ENCODE results near the gene MEPCE.
A peak's percentile ranks its signal among the peaks of the same experiment; 100 is the strongest.

The MEPCE gene

GRCh38 chr7:100466653-100467605, 37.3 kb downstream of the MEPCE start:
- DNase-seq (ENCODE audit: low spot score) = no peak
- POLR2A ChIA-PET (ENCODE audit: low non-redundant PET) = no interaction called here
- CTCF ChIA-PET = interaction anchor here (0.7 to 1.9 kb wide), 3 partner anchors 11 to 97 kb away, joined by 3 to 7 read pairs (median 6); no protein-coding TSS in a partner anchor
- H3K27ac ChIP-seq = peak overlapping the region; percentile 67
- no peak for TF ChIP-seq CTCF (conservative IDR thresholded peaks at IDR 0.05; ENCODE audit: low read depth)

- no peak for DNase-seq (ENCODE audit: low spot score)
- peak overlapping the region; percentile 67 for H3K27ac ChIP-seq
- ChIA-PET CTCF (interaction anchor here (0.6 to 1.3 kb wide), 3 partner anchors 12 to 92 kb away, joined by 3 to 8 read pairs (median 3); no protein-coding TSS in a partner anchor), POLR2A (ENCODE audit: low non-redundant PET) (no interaction called here)
- no peak for TF ChIP-seq CTCF (conservative IDR thresholded peaks at IDR 0.05; ENCODE audit: low read depth)
These were observed 38.2 kb downstream of the MEPCE start for GRCh38 chr7:100467638-100468373.

GRCh38 chr7:100469227-100470044, 39.8 kb downstream of the MEPCE start:
- ChIA-PET POLR2A (ENCODE audit: low non-redundant PET) (interaction anchor here (0.6 to 0.7 kb wide), 2 partner anchors 14 to 90 kb away, joined by 3 to 6 read pairs; no protein-coding TSS in a partner anchor), CTCF (interaction anchor here (0.5 to 3.0 kb wide), 17 partner anchors 9 to 618 kb away, joined by 3 to 32 read pairs (median 3); no protein-coding TSS in a partner anchor)
- peak; percentile 85 for DNase-seq (ENCODE audit: low spot score)
- peak overlapping the region; percentile 89 for H3K27ac ChIP-seq
- TF ChIP-seq CTCF (conservative IDR thresholded peaks at IDR 0.05; ENCODE audit: low read depth) = peak; percentile 96

- DNase-seq (ENCODE audit: low spot score) = no peak
- ChIA-PET POLR2A (ENCODE audit: low non-redundant PET) (no interaction called here), CTCF (interaction anchor here (0.6 to 3.0 kb wide), 3 partner anchors 61 to 94 kb away, joined by 3 to 32 read pairs (median 3); no protein-coding TSS in a partner anchor)
- TF ChIP-seq CTCF (conservative IDR thresholded peaks at IDR 0.05; ENCODE audit: low read depth) = no peak
- H3K27ac ChIP-seq = peak overlapping the region; percentile 89
These were observed 41.4 kb downstream of the MEPCE start for GRCh38 chr7:100471021-100471420.

- no peak for TF ChIP-seq CTCF (conservative IDR thresholded peaks at IDR 0.05; ENCODE audit: low read depth)
- ChIA-PET POLR2A (ENCODE audit: low non-redundant PET) (interaction anchor here (0.5 kb wide), 1 partner anchor 13 kb away, joined by 5 read pairs; no protein-coding TSS in a partner anchor), CTCF (interaction anchor here (1.5 to 3.2 kb wide), 2 partner anchors 11 to 87 kb away, joined by 6 to 19 read pairs; partner anchors contain the start of gene NYAP1)
- no peak for DNase-seq (ENCODE audit: low spot score)
- peak overlapping the region; percentile 89 for H3K27ac ChIP-seq
These were observed 42.7 kb downstream of the MEPCE start for GRCh38 chr7:100472121-100472851.

All from RWPE1 (cell line).